ENCODE results near the gene DAD1. TPM values are rescaled to one million over a fixed set of nuclear protein-coding genes. Genes with fewer than 3 reads are reported as not detected.
"Not testable (repeated sequence)": the region's sequence is repeated elsewhere in the genome, so short reads cannot be mapped to it uniquely, and the experiment has no call there.

The DAD1 gene
- total RNA-seq, 1 donor from 2014 or later, result 328 TPM

DNA sequence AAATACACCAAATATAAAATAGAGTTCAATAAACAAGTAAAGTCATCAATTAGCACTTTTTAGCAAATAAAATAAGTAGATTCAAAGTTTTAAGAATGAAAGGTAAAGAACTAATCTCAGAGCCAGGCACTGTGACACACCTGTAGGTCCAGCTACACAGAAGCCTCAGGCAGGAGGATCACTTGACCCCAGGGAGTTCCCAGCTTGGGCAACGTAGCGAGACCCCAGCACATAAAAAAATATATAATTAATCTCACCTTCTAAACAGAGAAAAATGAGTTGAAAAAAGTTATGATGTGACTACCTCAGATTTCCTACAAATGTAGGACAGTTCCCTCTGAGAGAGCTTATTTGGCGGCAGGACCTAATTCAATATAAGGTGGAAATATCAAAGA lies 19.3 kb downstream of the DAD1 start:
- DNase-seq (ENCODE audit: low read depth), result no peak
- Histone ChIP-seq H3K4me3 (ENCODE audit: low read depth, low read length) (no peak overlapping the region), H3K36me3 (ENCODE audit: control insufficient read depth, insufficient read depth, low read length) (peaks cover 2% of the 10 kb centered on the region), H3K27me3 (ENCODE audit: control insufficient read depth, insufficient read depth, low read length) (no peaks in the 10 kb centered on the region)
- no peak for TF ChIP-seq CTCF (IDR thresholded peaks at IDR 0.05; ENCODE audit: insufficient read depth, low read length, poor library complexity, severe bottlenecking)

DNA sequence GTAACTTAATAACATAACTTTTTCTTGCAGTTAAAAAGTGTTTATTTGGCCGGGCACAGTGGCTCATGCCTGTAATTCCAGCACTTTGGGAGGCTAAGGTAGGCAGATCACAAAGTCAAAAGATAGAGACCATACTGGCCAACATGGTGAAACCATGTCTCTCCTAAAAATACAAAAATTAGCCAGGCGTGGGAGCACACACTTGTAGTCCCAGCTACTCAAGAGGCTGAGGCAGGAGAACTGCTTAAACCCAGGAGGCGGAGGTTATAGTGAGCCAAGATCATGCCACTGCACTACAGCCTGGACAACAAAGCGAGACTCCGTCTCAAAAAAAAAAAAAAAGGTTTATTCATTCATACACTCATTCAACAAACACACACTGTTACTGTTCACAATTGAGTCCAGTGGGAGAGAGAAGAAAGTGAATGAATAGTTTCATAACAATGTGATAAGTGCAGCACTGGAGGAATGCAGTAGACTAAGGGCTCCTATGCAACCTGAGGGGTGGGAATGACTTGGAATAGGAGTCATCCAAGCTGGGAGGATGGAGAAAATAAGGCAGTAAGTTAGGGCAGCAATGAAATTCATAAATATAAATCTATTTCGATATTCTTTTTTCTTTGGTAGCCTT lies 19.8 kb downstream of the DAD1 start:
- no peak for DNase-seq (ENCODE audit: low read depth)
- peaks cover 2% of the 10 kb centered on the region for H3K36me3 ChIP-seq (ENCODE audit: control insufficient read depth, insufficient read depth, low read length)
- TF ChIP-seq CTCF (IDR thresholded peaks at IDR 0.05; ENCODE audit: insufficient read depth, low read length, poor library complexity, severe bottlenecking), result no peak
- no peaks in the 10 kb centered on the region for H3K27me3 ChIP-seq (ENCODE audit: control insufficient read depth, insufficient read depth, low read length)
- H3K4me3 ChIP-seq (ENCODE audit: low read depth, low read length), result no peak overlapping the region

DNA sequence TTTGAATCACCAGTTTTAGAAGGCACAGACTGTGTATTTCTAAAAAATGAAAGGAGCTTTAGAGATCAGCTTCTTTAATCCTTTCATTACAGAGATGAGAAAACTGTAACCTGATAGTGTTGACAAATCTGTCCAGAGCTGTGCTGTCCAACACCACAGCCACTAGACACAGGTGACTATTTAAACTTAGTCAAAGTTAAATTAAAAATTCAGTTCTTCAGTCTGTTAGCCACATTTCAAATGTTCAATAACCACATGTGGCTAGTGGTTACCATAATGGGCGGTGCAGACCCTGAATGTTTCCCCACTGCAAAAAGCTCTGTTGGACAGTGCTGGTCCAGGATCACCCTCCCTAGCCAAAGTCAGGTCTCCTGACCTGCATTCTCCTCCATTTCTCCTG lies 21.6 kb downstream of the DAD1 start:
- no peak overlapping the region for H3K4me3 ChIP-seq (ENCODE audit: low read depth, low read length)
- no peak for DNase-seq (ENCODE audit: low read depth)
- no peak for TF ChIP-seq CTCF (IDR thresholded peaks at IDR 0.05; ENCODE audit: insufficient read depth, low read length, poor library complexity, severe bottlenecking)
- peaks cover 2% of the 10 kb centered on the region for H3K36me3 ChIP-seq (ENCODE audit: control insufficient read depth, insufficient read depth, low read length)
- no peaks in the 10 kb centered on the region for H3K27me3 ChIP-seq (ENCODE audit: control insufficient read depth, insufficient read depth, low read length)

DNA sequence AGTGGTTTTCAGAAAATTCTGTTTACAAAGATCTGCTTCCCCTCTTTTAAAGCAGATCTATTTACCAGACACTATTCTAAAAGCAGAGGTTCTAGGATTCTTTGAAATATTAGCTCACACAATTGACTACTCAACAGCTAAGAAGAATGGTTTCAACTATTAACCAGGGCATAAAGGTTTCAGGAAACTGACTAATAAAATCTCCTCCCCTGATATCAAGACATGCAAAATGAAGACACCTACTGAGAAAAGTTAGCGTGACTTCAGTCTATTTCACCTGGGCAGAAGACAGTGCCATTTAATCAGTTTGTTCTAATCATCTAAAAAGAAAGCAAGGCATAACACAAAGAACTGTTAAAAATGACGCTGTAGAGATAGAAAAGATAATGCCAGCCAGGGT lies 22.2 kb downstream of the DAD1 start:
- DNase-seq (ENCODE audit: low read depth), result no peak
- TF ChIP-seq CTCF (IDR thresholded peaks at IDR 0.05; ENCODE audit: insufficient read depth, low read length, poor library complexity, severe bottlenecking), result no peak
- H3K27me3 ChIP-seq (ENCODE audit: control insufficient read depth, insufficient read depth, low read length), result no peaks in the 10 kb centered on the region
- H3K4me3 ChIP-seq (ENCODE audit: low read depth, low read length), result no peak overlapping the region
- peaks cover 2% of the 10 kb centered on the region for H3K36me3 ChIP-seq (ENCODE audit: control insufficient read depth, insufficient read depth, low read length)

DNA sequence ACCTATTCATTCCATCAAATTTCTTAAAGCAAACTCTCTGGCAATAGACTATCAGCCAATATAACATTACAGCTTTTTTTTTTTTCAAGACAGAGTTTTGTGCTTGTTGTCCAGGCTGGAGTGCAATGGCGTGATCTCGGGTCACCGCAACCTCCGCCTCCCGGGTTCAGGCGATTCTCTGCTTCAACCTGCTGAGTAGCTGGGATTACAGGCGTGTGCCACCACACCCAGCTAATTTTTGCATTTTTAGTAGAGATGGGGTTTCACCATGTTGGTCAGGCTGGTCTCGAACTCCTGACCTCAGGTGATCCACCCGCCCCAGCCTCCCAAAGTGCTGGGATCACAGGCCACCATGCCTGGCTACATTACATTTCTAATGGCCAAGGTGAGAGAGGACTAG lies 22.8 kb downstream of the DAD1 start:
- not testable (repeated sequence) for H3K4me3 ChIP-seq (ENCODE audit: low read depth, low read length); H3K36me3 ChIP-seq (ENCODE audit: control insufficient read depth, insufficient read depth, low read length); H3K27me3 ChIP-seq (ENCODE audit: control insufficient read depth, insufficient read depth, low read length); DNase-seq (ENCODE audit: low read depth)

- Histone ChIP-seq H3K27me3 (ENCODE audit: control insufficient read depth, insufficient read depth, low read length) (no peaks in the 10 kb centered on the region), H3K36me3 (ENCODE audit: control insufficient read depth, insufficient read depth, low read length) (no peaks in the 10 kb centered on the region), H3K4me3 (ENCODE audit: low read depth, low read length) (no peak overlapping the region)
- no peak for DNase-seq (ENCODE audit: low read depth)
- no peak for TF ChIP-seq CTCF (IDR thresholded peaks at IDR 0.05; ENCODE audit: insufficient read depth, low read length, poor library complexity, severe bottlenecking)
These were observed 23.6 kb downstream of the DAD1 start for GRCh38 chr14:22565391-22565945.
